Activated CD4-positive, alpha-beta T cell treated with anti-CD3 and anti-CD28 coated beads, Interleukin-2, amount 10 ng/mL, durations not matched to agents 7 days and 5 days (primary cell): ENCODE data around the gene IFNA7. TPM values are rescaled to one million over a fixed set of nuclear protein-coding genes. Genes with fewer than 3 reads are reported as not detected.
A peak's percentile ranks its signal among the peaks of the same experiment; 100 is the strongest.

ENCODE experiments used
- CTCF ChIA-PET: fragments of 350-600 bp; sonication (Branson Sonifier 250); formaldehyde crosslinking; loops from one replicate; lab custom pipeline; 2021; ENCODE audit warnings: antibody characterized with exemption; lab: Charles Lee
- POLR2A ChIA-PET: fragments of 350-600 bp; sonication (Branson Sonifier 250); formaldehyde crosslinking; loops from one replicate; lab custom pipeline; 2021; ENCODE audit warnings: antibody characterized with exemption; lab: Charles Lee
- DNase-seq: peaks from one replicate; pipeline ENCODE4 v3.0.0-alpha.2; 2020
- H3K27ac Mint-ChIP-seq: one replicate; pipeline ENCODE4 v1.8.0; 2021; ENCODE audit warnings: mild to moderate bottlenecking, moderate library complexity, mixed read lengths
- H3K27me3 Mint-ChIP-seq: one replicate; pipeline ENCODE4 v1.8.0; 2021; ENCODE audit warnings: mixed read lengths
- H3K36me3 Mint-ChIP-seq: one replicate; pipeline ENCODE4 v1.8.0; 2021; ENCODE audit warnings: low read depth, mixed read lengths
- H3K4me1 Mint-ChIP-seq: one replicate; pipeline ENCODE4 v1.8.0; 2021; ENCODE audit warnings: mixed read lengths
- H3K4me3 Mint-ChIP-seq: one replicate; pipeline ENCODE4 v1.8.0; 2021; ENCODE audit warnings: mild to moderate bottlenecking, moderate library complexity, mixed read lengths
- H3K9me3 Mint-ChIP-seq: one replicate; pipeline ENCODE4 v1.8.0; 2021; ENCODE audit warnings: mixed read lengths
- total RNA-seq, 2 experiments: library from RNA; stranded (reverse); gene quantifications; one replicate each; pipeline ENCODE4 v1.2.3, GENCODE V29; 2021

IFNA7 gene
- total RNA-seq, 2 experiments from 2014 or later, result not detected

- no peak for DNase-seq
- Mint-ChIP-seq H3K36me3 (peaks cover 14% of the 10 kb centered on the region), H3K9me3 (peaks cover 6% of the 10 kb centered on the region), H3K27me3 (peaks cover 23% of the 10 kb centered on the region), H3K4me1 (peaks cover 33% of the 10 kb centered on the region), H3K27ac (no peak overlapping the region), H3K4me3 (no peak overlapping the region)
- ChIA-PET POLR2A (no interaction called here), CTCF (no interaction called here)
Observed at GRCh38 chr9:21165516-21165915, 36.5 kb downstream of the IFNA7 start.

GRCh38 chr9:21160178-21160577 is 41.8 kb downstream of the IFNA7 start:
- Mint-ChIP-seq H3K4me1 (peaks cover 56% of the 10 kb centered on the region), H3K36me3 (peaks cover 30% of the 10 kb centered on the region), H3K4me3 (peak overlapping the region; percentile 67), H3K27me3 (peaks cover 3% of the 10 kb centered on the region), H3K27ac (peak overlapping the region; percentile 51), H3K9me3 (peaks cover 18% of the 10 kb centered on the region)
- ChIA-PET POLR2A (no interaction called here), CTCF (interaction anchor here (1.4 kb wide), 1 partner anchor 42 kb away, joined by 4 read pairs; no protein-coding TSS in a partner anchor)
- peak; percentile 65 for DNase-seq

- peaks cover 12% of the 10 kb centered on the region for H3K9me3 Mint-ChIP-seq
- POLR2A ChIA-PET, result interaction anchor here (0.7 kb wide), 1 partner anchor 470 kb away, joined by 5 read pairs; no protein-coding TSS in a partner anchor
- peaks cover 14% of the 10 kb centered on the region for H3K27me3 Mint-ChIP-seq
- H3K4me1 Mint-ChIP-seq, result peaks cover 35% of the 10 kb centered on the region
- no peak for DNase-seq
- CTCF ChIA-PET, result no interaction called here
- no peak overlapping the region for H3K27ac Mint-ChIP-seq
- no peak overlapping the region for H3K4me3 Mint-ChIP-seq
- peaks cover 15% of the 10 kb centered on the region for H3K36me3 Mint-ChIP-seq
Observed at GRCh38 chr9:21155501-21155900, 46.5 kb downstream of the IFNA7 start.

GRCh38 chr9:21154018-21154608 is 47.9 kb downstream of the IFNA7 start:
- Mint-ChIP-seq H3K27ac (no peak overlapping the region), H3K4me1 (peaks cover 24% of the 10 kb centered on the region), H3K36me3 (peaks cover 18% of the 10 kb centered on the region), H3K9me3 (peaks cover 18% of the 10 kb centered on the region), H3K4me3 (no peak overlapping the region), H3K27me3 (peaks cover 22% of the 10 kb centered on the region)
- ChIA-PET CTCF (interaction anchor here (0.6 to 1.1 kb wide), 5 partner anchors 9 to 526 kb away, joined by 3 to 4 read pairs (median 3); no protein-coding TSS in a partner anchor), POLR2A (no interaction called here)
- DNase-seq, result peak; percentile 45

- Mint-ChIP-seq H3K36me3 (peaks cover 19% of the 10 kb centered on the region), H3K4me1 (peaks cover 19% of the 10 kb centered on the region), H3K27me3 (peaks cover 24% of the 10 kb centered on the region), H3K9me3 (peaks cover 19% of the 10 kb centered on the region), H3K4me3 (no peak overlapping the region), H3K27ac (no peak overlapping the region)
- ChIA-PET CTCF (interaction anchor here (0.6 to 1.1 kb wide), 5 partner anchors 10 to 525 kb away, joined by 3 to 4 read pairs (median 3); no protein-coding TSS in a partner anchor), POLR2A (no interaction called here)
- DNase-seq, result no peak
Observed at GRCh38 chr9:21153336-21154017, 48.5 kb downstream of the IFNA7 start.

Other genes starting within 250 kb of the IFNA7 start
- gene HACD4, start 170.6 kb downstream of the IFNA7 start, total RNA-seq, result 10 to 100 TPM; 15.0 to 17.1 TPM
- gene IFNB1, start 124.3 kb downstream of the IFNA7 start, total RNA-seq, result not detected
- not detected for gene IFNW1, start 60.4 kb downstream of the IFNA7 start, total RNA-seq
- gene IFNA21, start 35.5 kb downstream of the IFNA7 start, total RNA-seq, result not detected
- not detected for gene IFNA4, start 14.6 kb downstream of the IFNA7 start, total RNA-seq
- not detected for gene IFNA10, start 4.9 kb upstream of the IFNA7 start, total RNA-seq
- not detected for gene IFNA16, start 15.1 kb upstream of the IFNA7 start, total RNA-seq
- gene IFNA17, start 26.0 kb upstream of the IFNA7 start, total RNA-seq, result not detected
- gene IFNA14, start 37.8 kb upstream of the IFNA7 start, total RNA-seq, result not detected
- not detected for gene IFNA5, start 103.1 kb upstream of the IFNA7 start, total RNA-seq
- gene KLHL9, start 133.2 kb upstream of the IFNA7 start, total RNA-seq, result 10 to 100 TPM; 20.9 to 21.8 TPM
- gene IFNA6, start 148.7 kb upstream of the IFNA7 start, total RNA-seq, result not detected
- not detected for gene IFNA13, start 165.9 kb upstream of the IFNA7 start, total RNA-seq
- gene IFNA2, start 183.2 kb upstream of the IFNA7 start, total RNA-seq, result not detected
- not detected for gene IFNA8, start 206.9 kb upstream of the IFNA7 start, total RNA-seq
- gene IFNA1, start 238.2 kb upstream of the IFNA7 start, total RNA-seq, result not detected